Spleen (tissue), 7 donors: ENCODE data around the gene ATXN7L3.

Source experiments
- POLR2A ChIP-seq, 3 donors: fragments of 450-650 bp; IDR thresholded peaks; one replicate each; pipeline ENCODE4 v1.5.1; 2017; ENCODE audit warnings: antibody characterized with exemption in 3 of 3, mild to moderate bottlenecking in 1 of 3
- TF ChIP-seq, protein P1 (sequence below), 11 experiments: fragments of 200-600 bp in 7 of 11; fragments of 450-650 bp in 4 of 11; sonication (generic) in 4 of 11; IDR thresholded peaks in 8 of 11; conservative IDR thresholded peaks in 3 of 11; 1 replicate in 7 of 11; 2 replicates in 4 of 11; pipeline versions ENCODE4 v1.4.0 to v1.8.0; 2016 to 2021; ENCODE audit warnings: antibody characterized with exemption in 11 of 11, inconsistent platforms in 4 of 11, mild to moderate bottlenecking in 1 of 11
- donor health status: DM: no; HTN: no; CAD: no; lungs with moderate emphysema.
- donor health status: DM: no; HTN: no; CAD: no.
- donor health status: DM: no; HTN: no; CAD: no.

DNA sequence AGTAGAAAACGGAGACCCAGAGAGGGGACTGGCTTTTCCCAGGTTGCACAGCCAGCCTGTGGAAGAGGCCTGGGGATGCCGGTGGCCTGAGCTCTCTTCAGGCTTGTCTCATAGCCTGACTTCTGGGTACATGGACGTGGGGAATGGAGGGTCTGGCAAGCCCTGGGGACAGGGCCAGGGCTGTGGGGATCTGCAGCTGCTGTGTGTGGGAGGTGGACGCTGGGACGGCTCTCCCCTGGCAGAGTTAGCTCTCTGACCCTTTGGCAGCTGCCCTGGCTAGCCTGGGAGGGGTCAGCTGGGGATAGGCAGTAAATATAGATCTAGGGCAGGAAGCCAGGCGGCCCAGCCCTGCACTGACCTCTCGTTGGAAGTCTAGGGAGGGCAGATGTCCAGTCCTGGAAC is 47.8 kb upstream of the ATXN7L3 start:
- TF ChIP-seq, protein P1, sequence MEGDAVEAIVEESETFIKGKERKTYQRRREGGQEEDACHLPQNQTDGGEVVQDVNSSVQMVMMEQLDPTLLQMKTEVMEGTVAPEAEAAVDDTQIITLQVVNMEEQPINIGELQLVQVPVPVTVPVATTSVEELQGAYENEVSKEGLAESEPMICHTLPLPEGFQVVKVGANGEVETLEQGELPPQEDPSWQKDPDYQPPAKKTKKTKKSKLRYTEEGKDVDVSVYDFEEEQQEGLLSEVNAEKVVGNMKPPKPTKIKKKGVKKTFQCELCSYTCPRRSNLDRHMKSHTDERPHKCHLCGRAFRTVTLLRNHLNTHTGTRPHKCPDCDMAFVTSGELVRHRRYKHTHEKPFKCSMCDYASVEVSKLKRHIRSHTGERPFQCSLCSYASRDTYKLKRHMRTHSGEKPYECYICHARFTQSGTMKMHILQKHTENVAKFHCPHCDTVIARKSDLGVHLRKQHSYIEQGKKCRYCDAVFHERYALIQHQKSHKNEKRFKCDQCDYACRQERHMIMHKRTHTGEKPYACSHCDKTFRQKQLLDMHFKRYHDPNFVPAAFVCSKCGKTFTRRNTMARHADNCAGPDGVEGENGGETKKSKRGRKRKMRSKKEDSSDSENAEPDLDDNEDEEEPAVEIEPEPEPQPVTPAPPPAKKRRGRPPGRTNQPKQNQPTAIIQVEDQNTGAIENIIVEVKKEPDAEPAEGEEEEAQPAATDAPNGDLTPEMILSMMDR (IDR thresholded peaks at IDR 0.05 in 8 of 11, conservative IDR thresholded peaks at IDR 0.05 in 3 of 11) = no peak
- TF ChIP-seq POLR2A (IDR thresholded peaks at IDR 0.05) = no peak
